HG02588 (cell line): ENCODE data around the gene BPGM.

ENCODE experiments used
- ATAC-seq: cut with Tn5 transposase; IDR thresholded peaks from one replicate; pipeline ENCODE4 v1.9.1; 2021; ENCODE audit warnings: mild to moderate bottlenecking, moderate library complexity; ENCODE audit not compliant: unreplicated experiment

The BPGM gene

GRCh38 chr7:134714470-134715205 lies 68.0 kb downstream of the BPGM start:
- ATAC-seq = no peak

GRCh38 chr7:134718211-134718875 lies 71.7 kb downstream of the BPGM start:
- ATAC-seq = no peak

DNA sequence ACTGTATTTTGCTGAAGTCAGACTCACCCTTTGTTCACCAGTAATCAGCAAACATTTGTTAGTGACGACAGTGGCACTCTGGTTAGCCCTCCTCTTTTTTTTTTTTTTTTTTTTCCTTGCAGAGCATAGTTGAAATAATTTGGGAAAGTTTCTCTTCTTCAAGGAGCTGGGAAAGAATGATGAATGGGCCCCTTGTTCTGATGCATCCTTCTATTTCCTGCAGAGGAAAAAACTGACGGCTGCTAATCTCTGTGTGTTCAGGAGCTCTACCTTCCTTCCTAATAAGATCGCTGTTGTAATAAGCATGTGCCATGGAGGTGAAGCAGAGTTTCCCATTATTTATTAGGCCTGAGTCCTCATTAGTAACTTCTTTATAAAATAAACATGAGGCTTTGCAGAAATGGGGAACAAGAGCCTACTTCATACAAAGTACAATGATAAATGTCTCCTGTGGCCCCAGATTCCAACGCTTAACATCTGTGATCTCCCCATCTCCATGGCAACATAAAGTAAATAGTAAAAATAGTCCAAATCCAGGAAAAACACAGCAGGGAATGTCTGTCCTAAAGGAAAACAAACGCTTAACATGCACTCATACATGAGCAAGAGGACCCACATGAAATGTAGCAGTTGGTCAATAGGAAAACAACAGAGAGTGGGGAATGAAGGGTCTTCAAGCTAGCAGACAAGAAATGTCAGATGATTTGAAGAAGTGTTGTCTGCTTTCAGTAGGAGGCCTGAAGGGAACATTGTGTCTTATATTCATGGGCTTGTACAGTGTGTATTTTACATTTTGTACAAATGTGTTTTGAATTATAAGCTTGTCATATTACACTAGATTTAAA lies 73.7 kb downstream of the BPGM start:
- no peak for ATAC-seq

GRCh38 chr7:134721171-134721570 lies 74.5 kb downstream of the BPGM start:
- no peak for ATAC-seq

- no peak for ATAC-seq
Measured at GRCh38 chr7:134722786-134723322, 76.2 kb downstream of the BPGM start.

- no peak for ATAC-seq
Measured at GRCh38 chr7:134723892-134724291, 77.2 kb downstream of the BPGM start.

DNA sequence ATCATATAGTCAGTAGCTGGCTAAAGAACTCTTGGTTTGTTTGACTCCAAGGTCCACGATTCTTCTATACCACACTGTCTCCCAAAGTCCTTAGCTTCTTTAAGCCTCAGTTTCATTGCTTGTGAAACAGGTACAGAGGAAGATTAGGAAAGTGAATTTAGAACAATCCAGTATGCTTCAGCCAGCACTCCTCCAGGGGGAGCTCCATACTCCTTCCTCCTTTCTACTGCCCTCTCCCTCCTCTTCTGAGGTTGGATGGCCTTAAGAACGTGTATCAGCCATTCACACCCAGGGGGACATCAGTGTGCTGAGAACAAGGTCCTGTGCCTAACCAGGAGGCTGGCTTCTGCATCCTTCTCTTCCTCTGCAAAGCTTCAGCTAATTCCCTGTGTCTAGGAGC lies 78.0 kb downstream of the BPGM start:
- ATAC-seq = no peak

GRCh38 chr7:134726581-134726980 lies 79.9 kb downstream of the BPGM start:
- ATAC-seq = no peak

GRCh38 chr7:134727711-134728110 lies 81.1 kb downstream of the BPGM start:
- ATAC-seq = no peak
